GM18858 (cell line): ENCODE results near the gene KAT5.
"Not testable (repeated sequence)": the region's sequence is repeated elsewhere in the genome, so short reads cannot be mapped to it uniquely, and the experiment has no call there.

Experiments used
- ATAC-seq: cut with Tn5 transposase; IDR thresholded peaks from one replicate; pipeline ENCODE4 v1.9.1; 2021; ENCODE audit not compliant: unreplicated experiment

The KAT5 gene

GRCh38 chr11:65711785-65712632 is at the start of gene KAT5:
KAT5 (plus strand) TSS chr11:65712252; CDS start chr11:65712268, 16 bp downstream.
- peak; percentile 70 for ATAC-seq

GRCh38 chr11:65662799-65663638 is 49.0 kb upstream of the KAT5 start, which contains the start of gene RELA:
RELA (minus strand) TSS chr11:65662916; CDS start chr11:65662832, 84 bp downstream.
- peak; percentile 64 for ATAC-seq

- ATAC-seq: peak; percentile 5
Observed at GRCh38 chr11:65663639-65664200, 48.3 kb upstream of the KAT5 start.

- ATAC-seq: no peak
Observed at GRCh38 chr11:65672180-65672860, 39.7 kb upstream of the KAT5 start.

- no peak for ATAC-seq
Observed at GRCh38 chr11:65672982-65673381, 39.1 kb upstream of the KAT5 start.

GRCh38 chr11:65680192-65680743 is 31.8 kb upstream of the KAT5 start:
- ATAC-seq: no peak

GRCh38 chr11:65683480-65683879 is 28.6 kb upstream of the KAT5 start:
- ATAC-seq: not testable (repeated sequence)

- no peak for ATAC-seq
Observed at GRCh38 chr11:65685981-65686380, 26.1 kb upstream of the KAT5 start.

GRCh38 chr11:65691847-65692246 is 20.2 kb upstream of the KAT5 start:
- ATAC-seq: not testable (repeated sequence)

GRCh38 chr11:65692367-65692766 is 19.7 kb upstream of the KAT5 start:
- no peak for ATAC-seq

GRCh38 chr11:65695459-65696241 is 16.4 kb upstream of the KAT5 start:
- ATAC-seq: no peak

- no peak for ATAC-seq
Observed at GRCh38 chr11:65696802-65697552, 15.1 kb upstream of the KAT5 start.

GRCh38 chr11:65698205-65698604 is 13.8 kb upstream of the KAT5 start:
- no peak for ATAC-seq

- ATAC-seq: no peak
Observed at GRCh38 chr11:65699306-65699705, 12.7 kb upstream of the KAT5 start.

- no peak for ATAC-seq
Observed at GRCh38 chr11:65700399-65700798, 11.7 kb upstream of the KAT5 start.

- no peak for ATAC-seq
Observed at GRCh38 chr11:65701686-65702085, 10.4 kb upstream of the KAT5 start.

GRCh38 chr11:65703846-65704245 is 8.2 kb upstream of the KAT5 start:
- no peak for ATAC-seq

- ATAC-seq: not testable (repeated sequence)
Observed at GRCh38 chr11:65706303-65706763, 5.7 kb upstream of the KAT5 start.

- ATAC-seq: not testable (repeated sequence)
Observed at GRCh38 chr11:65707002-65707401, 5.0 kb upstream of the KAT5 start.
